ENCODE measurements around the gene EPAS1.

EPAS1 gene

DNA sequence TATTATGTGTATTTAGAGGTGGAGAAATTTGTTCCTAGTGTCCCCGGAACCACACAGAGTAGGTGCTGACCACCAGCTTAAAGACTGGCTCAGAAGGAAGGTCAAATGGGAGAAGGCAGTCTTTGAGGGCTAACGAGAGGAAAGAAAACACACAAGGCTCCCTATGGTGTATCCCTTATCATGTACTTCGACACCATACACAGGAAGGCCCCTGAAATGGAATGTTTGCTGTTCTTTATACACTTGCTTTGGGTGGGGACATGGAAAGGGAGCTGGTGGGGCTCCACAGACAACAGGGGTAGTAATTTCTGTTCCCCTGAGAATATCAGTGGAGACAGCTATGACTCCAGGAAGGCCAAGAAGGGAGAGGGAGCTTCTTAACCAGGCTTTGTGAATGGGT lies 6.0 kb downstream of the EPAS1 start:
- FAIRE-seq: no peak

DNA sequence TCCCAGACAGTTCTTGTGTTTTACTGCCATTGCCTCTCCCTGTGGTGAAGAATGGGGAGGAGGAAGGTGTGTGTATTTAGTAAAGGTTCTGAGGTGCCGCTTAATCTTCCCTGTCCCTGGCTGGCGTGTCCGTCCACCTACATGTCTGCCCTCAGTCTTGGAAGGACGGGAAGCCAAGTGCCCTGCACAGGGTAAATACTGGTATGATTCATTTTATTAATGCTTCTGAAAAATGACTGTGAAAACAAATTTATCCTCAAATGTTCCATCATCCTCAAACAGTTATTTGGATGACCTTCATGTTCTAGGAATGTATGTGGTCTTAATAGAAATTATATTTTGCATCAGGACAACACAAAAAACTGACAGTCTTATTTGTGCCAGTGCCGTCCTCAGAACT lies 6.6 kb downstream of the EPAS1 start:
- FAIRE-seq: no peak

DNA sequence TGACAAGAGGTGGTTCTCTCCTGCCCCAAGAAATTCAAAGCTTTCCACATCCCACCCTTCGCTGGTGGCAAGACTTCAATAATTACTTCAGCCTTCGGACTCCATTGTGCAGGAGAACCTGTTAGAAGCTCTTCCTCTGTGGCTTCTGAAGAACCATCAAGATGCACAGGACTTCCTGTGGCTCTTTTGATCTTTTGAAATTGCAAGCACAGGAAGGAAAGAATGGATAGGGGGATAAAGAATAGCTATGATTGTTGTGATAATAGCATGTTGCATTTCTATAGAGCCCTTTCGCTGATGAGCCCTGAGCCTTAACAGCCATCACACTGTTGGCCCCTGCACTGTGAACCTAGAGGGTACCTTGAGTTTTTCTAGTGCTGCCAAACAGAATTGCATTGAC lies 7.4 kb downstream of the EPAS1 start:
- FAIRE-seq: no peak

DNA sequence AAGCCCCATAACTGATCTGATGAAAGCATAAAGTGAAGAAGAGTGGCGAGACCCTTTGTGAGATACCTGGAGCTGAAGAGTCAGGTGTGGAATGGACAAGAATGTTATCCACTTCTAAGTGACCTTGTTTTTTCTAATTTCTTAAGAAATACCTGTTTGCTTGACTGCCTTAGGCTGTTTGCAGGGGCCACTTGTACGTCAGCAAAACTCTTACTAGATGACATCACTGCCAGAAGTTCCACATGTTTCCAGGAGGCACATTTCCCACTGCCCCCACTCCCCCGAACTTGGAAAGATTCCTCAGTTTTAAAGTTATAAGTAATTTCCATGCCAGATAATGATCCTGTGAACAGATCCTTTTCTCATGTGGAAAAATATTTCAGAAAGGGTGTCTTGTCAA lies 8.0 kb downstream of the EPAS1 start:
- no peak for FAIRE-seq

DNA sequence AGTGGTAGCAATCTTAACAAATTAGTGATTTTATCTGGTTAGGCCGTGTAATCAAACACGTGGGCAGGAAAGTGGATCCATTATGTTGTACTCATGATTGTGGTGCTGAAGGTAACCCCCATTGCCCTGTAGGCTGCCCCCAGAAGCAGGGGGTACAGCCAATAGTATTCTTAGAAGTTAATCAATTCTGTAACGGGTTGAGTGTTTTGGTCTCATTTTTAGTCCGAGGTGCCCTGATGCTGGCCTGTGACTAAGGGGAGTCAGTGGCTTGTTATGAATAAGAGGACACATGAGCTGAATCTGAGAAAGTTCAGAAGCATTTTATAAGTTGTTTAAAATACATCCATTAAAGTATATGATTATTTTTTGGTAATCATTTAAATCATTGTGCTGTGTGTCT lies 8.6 kb downstream of the EPAS1 start:
- FAIRE-seq: no peak

DNA sequence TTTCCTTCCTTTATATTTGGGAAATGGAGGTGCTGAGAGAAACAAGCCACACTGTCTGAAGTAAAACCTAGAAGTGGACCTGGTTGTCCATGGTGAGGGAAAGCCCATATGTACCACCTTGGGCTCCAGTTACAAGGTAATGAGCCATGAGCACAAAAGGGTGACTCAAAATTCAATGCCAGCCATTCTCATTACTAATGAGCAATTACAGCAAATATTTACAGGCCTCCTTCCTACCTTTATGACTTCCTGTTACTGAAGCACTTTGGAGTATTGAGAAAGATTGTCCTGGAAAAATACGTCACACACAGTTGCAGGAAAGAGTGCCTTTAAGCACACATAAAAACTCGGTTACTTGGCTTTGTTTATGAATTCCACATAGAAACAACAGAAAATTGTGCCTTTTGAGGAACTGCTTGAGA lies 9.1 kb downstream of the EPAS1 start:
- no peak for FAIRE-seq

DNA sequence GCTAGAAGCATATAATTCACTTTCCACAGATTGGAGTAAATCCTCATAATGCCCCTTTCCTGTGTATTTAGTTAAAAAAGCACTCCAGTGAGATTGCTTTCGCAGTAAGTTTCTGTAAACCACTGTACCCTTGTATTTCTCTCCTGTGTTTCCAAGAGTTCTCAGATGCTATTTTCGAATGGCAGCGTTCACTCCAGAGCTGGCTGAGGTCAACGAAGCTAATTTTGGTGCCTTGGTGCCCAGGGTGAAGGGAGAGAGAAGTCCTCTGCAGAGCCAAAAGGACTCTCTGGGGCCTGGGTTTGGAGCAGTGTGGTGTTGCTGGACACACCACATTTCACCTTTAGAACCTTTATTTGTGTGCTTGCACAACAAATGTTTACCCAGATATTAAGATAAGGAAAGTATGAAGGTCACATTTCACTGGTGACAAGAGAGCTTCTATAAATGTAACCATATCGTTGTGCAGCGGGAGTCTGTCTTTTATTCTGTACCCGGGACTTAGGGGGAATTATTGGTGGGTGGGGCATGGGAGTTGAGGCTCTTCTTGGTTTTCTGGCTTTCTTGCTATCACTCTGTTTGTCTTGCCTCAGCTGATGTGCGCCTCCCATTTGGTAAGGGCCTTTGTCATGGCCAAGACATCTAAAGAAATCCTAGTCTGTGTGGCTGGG lies 9.9 kb downstream of the EPAS1 start:
- no peak for FAIRE-seq

DNA sequence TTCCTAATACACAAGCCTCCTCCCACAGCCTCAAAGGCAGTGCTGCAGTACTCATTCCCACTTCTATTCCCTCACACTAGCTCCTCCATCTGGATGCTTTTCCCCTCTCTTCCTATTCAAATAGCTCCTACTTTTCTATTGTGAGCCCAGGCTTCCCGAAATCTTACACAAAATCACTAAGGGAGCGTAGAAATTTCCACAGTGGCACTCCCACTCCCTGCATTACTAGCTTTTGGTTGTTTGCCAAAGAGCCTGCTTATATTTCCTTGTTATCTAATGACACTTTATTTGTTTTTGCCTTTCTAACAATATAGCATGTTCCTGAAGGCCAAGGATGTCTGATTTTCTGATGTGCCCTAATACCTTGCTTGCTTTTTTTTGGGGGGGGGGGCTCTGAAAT lies 10.9 kb downstream of the EPAS1 start:
- no peak for FAIRE-seq

DNA sequence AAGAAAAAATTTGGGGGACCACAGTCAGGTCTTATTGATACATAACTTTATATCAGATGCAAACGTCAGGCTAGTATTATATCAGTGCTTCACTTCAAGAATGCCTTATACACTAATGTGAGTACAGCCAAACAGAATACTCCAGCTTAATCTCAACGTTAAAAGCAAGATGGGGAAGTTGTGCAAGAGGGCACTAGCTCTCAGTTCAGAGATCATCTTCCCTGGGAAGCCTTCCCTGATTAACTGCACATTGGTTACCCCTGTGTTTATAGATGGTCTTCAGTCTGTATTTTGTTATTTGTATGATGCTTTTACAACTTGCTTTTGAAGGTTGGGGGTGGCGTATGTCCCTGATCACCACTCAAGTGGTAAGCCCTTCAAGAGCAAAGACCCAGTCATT lies 11.4 kb downstream of the EPAS1 start:
- FAIRE-seq: no peak

DNA sequence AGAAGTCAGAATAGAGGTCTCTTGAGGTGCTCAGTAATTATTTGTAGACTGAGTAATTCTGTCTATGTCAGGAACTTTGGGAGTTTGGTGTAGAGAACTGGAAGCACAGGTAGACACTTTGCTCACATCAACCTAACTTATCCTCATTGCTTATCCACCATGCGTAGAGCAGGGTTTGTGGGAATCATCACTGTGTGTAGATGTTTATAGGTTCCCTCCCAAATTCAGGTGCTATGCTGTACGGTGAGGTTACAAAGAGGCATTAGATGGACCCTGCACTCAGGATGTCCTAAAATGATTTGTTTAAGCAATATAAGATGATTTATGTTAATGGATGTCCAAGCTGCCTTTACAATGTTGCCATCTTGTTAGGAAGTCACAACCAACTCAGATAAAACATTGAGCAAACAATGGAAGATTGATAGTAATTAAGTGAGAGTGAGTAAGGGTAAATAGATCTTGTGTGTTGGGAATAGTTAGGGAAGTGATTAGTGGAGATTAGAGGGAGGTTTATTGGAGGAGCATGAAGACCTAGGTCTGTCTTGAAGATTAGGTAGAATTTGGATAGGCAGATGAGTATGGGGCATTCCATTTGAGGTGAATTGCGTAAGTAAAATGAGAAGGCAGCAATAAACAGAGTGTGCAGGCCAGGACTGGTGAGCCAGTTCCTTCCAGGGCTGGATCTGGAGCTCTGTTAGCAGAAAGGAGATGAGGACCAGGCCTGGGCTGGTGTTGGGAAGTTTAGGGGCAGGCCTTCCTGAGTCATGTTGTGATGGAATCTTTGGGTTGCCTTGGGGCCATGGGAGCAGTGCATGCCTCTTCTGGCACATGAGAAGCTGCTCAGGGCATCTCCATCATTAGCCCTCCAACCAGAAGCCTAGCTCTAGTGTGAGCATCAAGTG lies 12.1 kb downstream of the EPAS1 start:
- no peak for FAIRE-seq

DNA sequence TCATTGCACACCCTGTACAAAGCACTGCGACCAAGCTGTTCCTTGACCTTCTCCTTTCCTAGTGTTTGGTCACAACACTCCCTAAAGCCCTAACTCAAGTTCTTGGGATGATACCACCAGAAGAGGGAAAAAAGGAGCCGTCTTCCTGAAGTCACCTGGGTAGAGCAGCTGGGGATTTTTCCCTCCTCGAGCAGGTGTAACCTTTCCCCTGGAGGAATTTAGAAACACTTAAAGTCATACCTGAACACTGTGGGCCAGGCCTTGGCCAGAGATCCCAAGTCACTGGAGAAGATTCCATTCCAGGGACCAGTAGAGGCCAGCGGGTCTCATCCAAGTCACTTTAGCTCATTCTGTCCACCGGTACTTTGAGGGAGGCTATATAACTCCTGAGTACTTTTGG lies 13.2 kb downstream of the EPAS1 start:
- FAIRE-seq: no peak

DNA sequence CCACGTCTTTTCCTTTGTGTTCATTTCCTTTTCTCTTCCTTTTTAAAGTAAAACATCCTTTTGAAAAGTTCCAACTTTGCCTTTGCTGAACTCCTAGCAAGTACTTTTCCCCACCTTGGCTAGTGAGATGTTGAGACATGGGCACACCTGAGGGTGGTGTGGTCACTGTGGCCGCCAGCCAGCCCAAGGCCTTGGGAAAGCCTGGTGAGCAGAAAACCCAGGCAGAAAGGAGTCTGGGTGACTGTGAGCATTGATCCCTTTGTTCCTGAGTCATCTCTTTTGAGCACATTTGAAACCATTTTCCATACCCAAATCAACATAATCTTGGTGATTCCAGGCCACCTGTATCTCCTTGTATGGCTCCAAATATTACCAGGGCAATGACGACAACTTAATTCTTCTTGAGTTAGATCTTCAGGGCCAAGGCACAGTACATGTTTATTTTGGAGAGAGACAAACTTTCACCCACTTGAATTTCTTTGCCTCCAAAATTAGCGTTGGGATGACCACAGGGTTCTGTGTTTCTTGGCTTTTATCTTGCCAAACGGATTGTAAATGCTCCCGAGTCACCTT lies 14.5 kb downstream of the EPAS1 start:
- no peak for FAIRE-seq

DNA sequence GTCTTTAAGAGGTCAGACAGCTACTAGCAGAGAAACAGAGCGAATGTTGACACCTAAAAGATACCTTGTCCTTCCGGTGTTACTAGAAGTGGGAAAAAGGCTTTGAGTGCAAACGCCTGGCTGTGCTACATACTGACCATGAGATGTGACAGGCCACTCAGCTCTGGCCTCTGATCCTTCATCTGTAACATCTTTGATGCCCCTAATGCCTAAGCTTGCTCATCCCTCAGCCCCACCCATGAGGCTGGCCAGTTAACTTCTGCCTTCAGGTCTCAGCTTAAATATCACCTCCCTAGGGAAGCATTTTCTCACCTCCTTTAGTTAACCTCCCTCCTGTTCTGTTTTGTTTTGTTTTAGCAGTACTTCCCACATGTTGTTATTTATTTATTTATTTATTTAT lies 15.9 kb downstream of the EPAS1 start:
- no peak for FAIRE-seq

DNA sequence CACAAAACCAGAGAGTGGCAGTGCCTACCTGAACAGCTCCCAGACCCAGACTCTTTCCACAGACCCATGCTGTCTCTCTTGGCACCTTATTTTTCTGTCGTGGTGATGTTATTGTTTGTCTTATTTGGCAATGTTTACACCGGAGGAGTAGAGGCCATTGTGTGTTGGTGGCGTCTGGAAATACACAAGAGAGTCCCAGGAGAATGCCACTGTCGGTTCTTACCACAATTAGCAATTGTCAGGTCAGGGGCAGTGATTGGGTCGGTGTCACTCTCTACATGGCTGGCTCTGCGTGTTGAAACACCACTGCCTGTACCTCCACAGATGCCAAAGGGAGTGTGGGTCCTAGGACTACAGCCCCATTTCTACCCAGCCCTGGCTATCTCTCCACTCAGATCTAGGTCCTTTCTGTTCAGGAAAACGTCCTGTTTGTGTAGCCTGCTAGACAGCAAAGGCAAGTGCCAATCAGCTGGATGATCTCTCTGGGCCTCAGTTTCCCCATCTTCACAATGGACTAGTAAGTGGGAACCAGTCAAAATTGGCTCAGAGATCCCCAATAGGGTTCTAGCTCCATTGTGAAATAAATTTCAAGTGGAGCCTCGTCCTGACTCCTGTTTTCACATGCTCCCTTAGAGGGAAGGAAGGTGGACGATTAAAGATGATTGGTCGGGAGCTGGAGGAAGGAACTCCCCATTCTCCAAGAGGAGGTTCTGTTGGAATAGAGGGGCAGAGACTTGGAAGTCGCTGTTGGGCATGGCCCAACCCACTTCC lies 17.0 kb downstream of the EPAS1 start:
- no peak for FAIRE-seq

DNA sequence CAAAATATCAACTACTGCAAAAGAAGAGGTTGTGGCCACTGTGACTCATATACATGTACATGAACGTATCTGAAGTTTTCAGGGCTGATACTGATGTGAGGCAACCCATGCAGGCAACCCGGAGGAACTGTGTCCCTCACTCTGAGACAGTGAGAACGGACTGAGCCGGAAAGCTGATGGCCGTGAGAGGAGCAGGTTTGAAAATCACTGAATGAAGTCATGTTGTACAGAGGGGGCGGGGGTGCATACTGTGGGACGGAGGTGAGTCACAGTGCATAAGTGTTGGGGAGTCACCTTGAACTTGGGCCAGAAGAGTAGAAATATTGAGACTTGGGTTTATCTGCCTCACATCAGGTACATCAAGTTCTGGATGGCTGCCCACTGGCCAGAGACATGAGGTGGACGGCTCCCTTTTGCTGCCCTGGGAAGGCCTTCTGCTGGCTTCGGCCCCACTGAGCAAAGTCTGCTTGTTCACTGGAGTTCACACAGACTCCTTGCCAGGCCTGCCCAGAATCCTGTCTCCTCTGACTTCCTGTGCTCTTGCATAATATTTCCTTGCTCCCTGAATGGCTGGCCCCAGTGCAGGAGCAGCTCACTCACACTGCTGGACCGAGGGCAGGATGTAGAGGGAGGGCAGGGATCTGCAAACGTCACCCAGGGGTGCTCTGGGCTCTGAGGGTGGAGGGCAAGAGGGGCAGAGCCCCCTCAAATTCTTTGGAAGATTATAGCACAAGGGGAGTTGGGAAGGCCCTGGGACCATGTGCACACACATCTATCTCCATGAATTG lies 18.1 kb downstream of the EPAS1 start:
- no peak for FAIRE-seq

DNA sequence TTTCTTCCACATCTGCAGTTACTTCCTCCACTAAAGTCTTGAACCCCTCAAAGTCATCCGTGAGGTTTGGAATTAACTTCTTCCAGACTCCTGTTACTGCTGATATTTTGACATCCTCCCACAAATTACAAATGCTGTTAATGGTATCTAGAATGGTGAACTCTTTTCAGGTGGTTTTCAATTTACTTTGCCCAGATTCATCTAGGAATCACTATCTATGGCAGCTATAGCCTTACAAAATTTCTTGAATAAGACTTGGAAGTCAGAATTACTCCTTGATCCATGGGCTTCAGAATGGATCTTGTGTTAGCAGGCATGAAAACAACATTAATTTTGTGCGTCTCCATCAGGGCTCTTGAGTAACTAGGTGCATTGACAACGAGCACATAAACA lies 19.9 kb downstream of the EPAS1 start:
- no peak for FAIRE-seq

DNA sequence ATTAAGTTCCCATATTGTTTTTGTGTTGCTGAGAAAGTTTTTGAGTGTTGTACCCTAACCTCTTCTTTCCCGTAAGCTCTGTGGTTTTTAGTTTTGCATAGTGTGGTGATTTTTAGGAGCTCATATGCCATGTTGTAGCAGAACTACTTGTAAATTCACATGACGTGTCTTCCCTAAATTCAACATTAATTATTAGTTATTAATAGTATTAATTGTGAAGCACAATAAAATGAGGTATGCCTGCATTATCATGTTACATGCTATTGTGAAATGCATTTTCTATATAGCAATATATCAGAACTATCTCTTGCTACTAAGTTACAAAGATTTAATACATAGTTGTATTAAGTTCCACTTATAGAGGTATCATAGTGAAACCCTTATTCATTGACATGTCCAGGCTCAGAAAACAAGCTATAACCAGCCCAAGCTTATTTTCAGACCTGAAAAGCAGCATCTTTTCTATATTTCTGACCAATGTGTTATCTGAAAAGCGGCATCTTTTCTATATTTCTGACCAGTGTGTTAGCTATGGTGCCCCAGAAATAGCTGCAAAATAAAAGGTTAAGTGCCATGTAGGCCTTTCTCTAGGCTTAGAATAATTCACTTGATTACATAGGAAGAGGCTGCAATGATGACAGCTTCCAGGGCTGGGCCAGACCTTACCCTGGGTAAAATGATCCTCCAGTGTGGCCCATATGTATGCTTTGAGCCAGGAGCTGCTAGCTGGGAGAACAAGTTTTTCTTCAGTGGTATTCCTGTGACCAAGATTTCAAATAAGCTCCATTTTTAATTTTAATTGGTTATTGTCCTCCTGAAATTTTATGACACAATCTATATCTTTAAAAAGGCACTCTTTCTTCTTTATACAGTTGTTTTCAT lies 21.6 kb downstream of the EPAS1 start:
- no peak for FAIRE-seq

DNA sequence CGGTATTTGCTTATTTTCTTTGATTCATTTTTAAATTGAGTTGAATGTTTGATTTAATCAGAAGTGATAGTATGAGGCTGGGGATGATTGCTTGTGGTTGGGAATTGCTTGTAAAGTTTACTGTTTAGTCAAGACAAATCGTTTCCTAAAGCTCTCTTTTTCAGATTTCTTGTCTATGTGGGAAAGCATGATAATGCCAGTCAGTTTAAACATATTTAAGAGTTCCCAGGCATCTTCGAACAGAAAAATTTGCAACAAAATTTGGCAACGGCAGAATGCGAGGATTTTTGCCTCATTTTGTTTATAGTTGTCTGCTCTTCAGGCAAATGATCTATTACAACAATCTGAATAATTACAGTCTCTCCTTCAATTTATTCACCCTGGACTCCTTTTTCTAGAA lies 22.5 kb downstream of the EPAS1 start:
- no peak for FAIRE-seq

DNA sequence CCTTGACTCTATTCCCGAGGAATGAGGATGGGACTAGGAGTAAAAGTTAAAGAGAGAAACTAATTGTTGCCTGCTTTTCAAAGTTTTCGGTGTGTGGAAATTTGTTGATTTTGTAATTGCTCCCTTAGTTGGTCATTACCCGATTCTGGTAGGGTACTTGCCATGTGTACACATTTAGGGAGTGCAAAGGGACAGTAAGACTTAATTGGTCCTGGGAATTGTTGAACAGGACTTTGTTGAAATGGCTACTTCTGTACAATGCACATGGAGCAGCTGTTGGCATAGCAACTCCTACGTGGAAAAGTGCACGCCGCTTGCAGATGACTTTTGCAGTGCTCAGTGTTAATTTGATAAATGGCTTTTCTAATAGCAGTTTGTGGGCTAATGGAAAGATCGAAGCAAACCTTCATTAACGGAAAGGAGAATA lies 22.9 kb downstream of the EPAS1 start:
- no peak for FAIRE-seq

DNA sequence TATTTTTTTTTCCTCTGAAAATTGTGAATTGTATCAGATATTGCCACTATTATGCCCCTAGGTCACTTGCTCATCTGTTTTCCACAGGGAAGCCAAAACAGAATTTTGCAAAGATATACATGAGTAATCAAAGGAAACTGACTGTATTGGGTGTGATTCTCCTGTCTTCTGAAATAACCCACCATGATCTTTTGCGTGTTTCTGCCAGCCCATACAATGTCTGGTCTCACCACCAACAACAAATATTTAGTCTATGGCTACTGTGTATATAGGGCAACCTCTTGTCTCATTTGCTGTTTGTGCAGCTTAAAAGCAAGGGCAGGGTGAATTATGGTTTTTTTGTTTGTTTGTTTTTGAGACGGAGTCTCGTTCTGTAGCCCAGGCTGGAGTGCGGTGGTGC lies 26.5 kb downstream of the EPAS1 start:
- no peak for FAIRE-seq

DNA sequence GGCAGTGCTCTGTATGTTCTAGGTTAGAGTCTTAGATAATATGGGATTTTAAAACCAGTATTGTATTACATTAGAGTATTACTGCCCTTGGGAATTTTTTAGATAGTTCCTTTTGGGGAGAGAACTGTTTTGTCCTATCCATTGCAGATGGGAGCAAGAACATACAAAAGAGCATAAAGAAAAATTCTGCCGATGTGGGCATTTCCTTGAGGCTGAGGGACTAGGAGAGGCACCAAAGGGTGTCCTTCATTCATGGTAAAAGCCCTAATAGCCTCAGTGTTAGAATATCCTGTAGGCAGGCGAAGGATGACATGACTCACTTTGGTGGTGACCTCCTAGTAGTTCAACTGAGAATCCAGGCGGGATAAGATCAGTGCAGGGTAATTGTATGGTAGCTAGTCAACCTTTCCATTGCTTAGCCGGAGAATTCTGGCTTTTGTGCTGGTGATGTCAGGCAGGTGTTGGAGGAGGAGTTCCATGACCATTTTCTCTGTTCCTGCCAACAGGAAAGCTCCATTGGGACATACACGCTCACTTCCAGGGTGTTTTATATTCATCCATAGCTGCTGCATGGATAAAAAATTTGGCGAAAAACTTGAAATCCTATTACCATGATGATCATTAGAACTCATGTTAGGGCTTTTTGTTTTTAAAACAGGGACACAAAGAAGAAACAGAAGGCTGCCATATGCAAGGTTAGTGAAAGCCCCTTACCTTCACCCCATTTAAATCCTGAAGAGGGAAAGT lies 28.1 kb downstream of the EPAS1 start:
- FAIRE-seq: no peak
